ENCODE measurements around the gene RANBP17.
A peak's percentile ranks its signal among the peaks of the same experiment; 100 is the strongest.

The RANBP17 gene

GRCh38 chr5:171316258-171317121 is 454.7 kb downstream of the RANBP17 start:
- DNase-seq (ENCODE audit: low read depth, low spot score): no peak

DNA sequence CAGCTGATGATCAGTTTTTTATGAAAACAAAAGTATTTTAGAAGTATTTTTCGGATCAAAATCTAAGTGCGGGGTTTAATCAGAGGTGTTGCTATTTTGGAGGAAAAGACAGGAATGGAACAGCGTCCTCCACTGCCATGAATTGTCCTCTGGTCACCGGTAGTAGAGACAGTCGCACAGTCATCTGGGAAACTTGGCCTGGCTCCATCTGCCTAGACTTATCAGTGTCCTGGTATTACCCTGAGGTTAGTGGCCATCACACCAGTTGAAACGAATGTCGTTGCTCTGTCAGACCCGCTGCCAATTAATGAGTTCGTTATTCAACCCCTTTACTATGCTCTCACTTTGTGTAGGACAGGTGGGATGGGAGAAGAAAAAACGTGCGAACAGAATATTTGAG is 455.4 kb downstream of the RANBP17 start:
- no peak for DNase-seq (ENCODE audit: low read depth, low spot score)

DNA sequence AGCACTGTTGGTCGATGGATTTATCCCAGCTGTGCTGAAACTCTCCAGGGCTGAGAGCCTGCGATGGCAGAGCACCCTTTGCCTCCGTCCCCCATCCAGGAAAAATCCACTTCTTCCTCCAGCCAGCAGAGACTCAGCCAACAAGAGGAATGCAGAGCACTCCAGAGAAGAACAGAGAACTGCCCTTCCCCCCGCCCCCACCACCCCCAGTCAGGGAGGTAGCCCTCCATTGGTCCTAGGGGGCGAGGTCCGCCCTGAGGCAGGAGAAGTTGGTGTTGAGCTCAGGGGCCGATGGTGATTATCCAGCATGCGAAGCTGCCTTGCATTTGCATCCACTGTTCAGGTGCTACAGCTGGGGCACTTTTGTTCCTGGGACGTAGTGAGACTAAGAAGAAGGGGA is 456.2 kb downstream of the RANBP17 start:
- no peak for DNase-seq (ENCODE audit: low read depth, low spot score)

DNA sequence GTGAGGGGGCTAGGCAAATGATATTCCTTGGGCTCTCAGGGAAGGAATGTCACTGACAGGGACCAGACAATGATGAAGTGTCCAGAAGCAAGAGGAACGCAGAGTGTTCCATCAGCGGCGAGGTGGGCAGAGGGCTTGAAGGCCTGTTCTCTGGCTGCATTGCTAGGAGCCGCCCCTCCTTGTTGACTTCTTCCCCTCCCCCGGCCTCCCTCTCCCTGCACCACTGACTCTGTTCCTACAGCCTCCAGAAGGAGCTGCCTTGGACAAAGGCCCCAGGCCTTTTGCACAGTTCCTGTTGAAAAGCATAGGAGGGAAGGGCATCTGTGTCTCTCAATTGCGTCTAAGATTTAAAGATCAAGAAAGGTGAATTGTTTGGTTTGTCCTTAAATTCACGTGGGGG is 459.6 kb downstream of the RANBP17 start:
- no peak for DNase-seq (ENCODE audit: low read depth, low spot score)

DNA sequence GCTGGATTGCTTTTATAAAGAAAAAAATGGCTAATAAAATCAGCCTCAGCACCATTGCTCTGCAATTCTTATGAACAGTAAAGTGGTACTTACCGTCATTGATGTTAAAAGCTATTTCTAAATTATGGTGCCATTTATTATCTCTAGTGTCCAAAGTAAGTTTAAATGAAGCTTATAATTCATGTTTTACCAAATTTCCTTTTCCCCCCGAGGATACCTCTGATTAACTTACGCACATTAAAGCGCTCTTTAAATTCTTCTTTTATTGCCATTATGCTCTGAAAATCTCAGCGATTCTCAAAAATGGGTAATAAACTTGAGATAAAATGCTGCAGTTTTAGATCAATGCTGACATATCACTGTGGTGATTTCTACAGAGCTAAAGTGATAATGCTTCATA is 460.7 kb downstream of the RANBP17 start:
- no peak for DNase-seq (ENCODE audit: low read depth, low spot score)

- DNase-seq (ENCODE audit: low read depth, low spot score): no peak
Observed at GRCh38 chr5:171323007-171323406, 461.2 kb downstream of the RANBP17 start.

DNA sequence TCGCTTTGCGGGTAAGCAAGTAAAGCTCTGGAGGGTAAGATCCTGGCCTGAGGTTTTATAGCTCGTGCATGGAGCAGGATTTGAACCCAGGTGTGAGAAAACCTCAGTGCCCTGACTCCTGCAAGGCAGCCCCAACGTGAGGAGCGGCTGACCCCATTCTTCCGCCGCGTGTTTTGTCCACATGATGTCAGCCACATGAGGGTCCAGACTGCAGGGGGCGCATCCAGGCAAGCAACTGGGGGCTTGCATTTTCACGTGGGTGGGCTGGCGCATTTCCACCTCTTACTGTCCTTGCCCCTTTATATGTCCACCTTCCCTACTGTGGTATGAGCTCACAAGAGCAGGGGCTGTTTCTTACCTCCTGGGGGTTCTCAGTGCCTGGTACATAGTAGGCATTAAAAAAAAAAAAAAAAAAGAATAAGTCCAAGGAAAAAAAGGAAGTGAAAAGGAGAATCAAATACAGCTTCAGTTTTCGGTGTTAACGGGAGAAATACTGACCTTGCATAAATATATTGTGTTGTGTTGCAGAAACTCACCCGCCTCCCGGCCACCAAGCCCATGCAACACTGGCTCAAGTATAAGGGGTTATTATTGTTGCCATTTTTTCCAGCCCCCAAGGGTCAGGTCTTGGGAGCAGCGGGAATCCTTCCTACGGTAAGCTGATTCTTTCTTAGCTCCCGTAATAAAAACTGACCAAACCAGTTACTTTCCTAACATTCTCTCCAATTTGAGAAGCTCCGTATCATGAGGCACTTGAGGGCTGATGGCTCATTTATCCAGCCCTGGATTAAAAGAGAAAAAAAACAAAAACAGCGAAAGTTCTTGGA is 462.2 kb downstream of the RANBP17 start:
- no peak for DNase-seq (ENCODE audit: low read depth, low spot score)

- no peak for DNase-seq (ENCODE audit: low read depth, low spot score)
Observed at GRCh38 chr5:171330021-171330420, 468.2 kb downstream of the RANBP17 start.

DNA sequence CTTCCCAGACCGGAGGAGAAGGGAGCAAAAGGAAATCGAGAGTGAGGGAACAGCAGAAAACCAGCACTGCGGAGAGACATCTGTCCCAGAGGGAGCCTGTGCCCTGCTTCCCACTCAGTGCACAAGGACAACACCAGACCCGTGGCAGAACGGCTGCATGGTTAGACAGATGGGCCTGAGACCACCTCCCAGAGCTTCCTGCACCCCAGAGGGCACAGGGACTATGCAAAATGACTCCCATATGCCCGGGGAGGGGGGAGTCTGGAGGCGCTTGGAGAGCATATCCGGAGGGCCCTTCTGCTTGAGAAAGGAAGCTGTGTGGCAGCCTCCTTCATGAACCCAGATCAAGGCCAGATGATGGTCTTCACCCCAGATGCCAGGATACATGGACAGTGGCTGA is 473.8 kb downstream of the RANBP17 start:
- DNase-seq (ENCODE audit: low read depth, low spot score): no peak

DNA sequence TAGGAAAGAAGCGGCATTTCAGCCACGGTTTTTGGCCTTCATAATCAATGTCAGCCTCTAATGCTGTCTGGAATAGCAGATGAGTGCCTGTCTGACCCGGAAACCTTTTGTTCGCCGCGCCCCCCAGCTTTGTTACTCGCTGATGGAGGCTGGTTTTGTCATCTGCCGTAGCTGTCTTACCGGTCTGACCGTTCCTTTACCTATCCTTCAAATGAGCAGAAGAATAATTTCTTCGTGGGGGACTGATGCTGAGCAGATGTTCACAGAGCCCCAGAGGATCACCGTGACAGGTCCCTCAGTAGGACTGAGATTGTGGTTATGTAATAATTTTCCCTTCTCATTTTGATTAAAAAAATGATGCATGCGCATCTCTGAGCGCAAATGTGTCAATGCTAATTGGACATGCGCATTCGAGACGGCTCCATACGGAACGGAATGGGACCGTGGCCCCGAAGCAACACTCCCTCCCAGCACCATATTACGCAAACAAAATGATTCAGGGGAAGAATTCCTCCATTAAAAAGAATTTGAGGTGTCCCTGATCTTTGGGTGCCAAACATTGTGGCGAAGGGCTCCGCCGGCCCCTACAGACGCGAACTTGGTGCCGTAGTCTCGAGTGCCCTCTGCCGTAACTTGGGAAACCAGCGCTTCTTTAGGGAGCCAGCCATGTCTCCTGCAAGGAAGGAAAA is 474.8 kb downstream of the RANBP17 start:
- DNase-seq (ENCODE audit: low read depth, low spot score): peak; percentile 26

GRCh38 chr5:171337210-171337569 is 475.4 kb downstream of the RANBP17 start:
- DNase-seq (ENCODE audit: low read depth, low spot score): no peak

DNA sequence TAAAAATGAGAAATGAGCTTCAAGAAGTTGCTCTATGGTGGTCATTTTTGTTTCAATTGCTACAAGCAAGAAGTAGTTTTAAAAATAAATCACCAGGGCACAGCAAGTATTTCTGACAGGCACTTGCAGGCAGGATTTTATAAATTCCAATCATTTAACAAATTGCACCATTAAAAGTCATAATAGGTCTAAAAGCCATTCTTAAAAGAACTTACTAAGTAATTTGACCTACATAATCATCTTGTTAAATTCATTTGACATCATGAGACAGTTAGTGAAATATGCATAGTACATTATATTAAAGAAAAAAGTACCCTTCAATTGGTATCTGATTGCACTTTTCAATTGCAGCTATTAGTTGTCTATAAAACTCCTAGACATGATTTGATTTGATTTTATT is 478.2 kb downstream of the RANBP17 start:
- DNase-seq (ENCODE audit: low read depth, low spot score): no peak

GRCh38 chr5:171340491-171340890 is 478.7 kb downstream of the RANBP17 start:
- DNase-seq (ENCODE audit: low read depth, low spot score): no peak

GRCh38 chr5:171342362-171343111 is 480.7 kb downstream of the RANBP17 start:
- DNase-seq (ENCODE audit: low read depth, low spot score): peak; percentile 29

- no peak for DNase-seq (ENCODE audit: low read depth, low spot score)
Observed at GRCh38 chr5:171344936-171345608, 483.3 kb downstream of the RANBP17 start.

Data from smooth muscle cell of the brain vasculature (primary cell).